Measurements from ENCODE around the gene CDK3.

Gene CDK3

GRCh38 chr17:76013377-76013932 lies 12.8 kb downstream of the CDK3 start:
- DNase-seq, result no peak

- peak in 33 of 56 donors; percentile 3 to 69 (median 28) for DNase-seq
These were observed 13.7 kb downstream of the CDK3 start for GRCh38 chr17:76014100-76014924.

GRCh38 chr17:76014925-76015261 lies 14.2 kb downstream of the CDK3 start:
- no peak for DNase-seq

- no peak for DNase-seq
These were observed 17.1 kb downstream of the CDK3 start for GRCh38 chr17:76017481-76018339.

GRCh38 chr17:76018340-76018680 lies 17.7 kb downstream of the CDK3 start:
- DNase-seq, result no peak

- no peak for DNase-seq
These were observed 18.1 kb downstream of the CDK3 start for GRCh38 chr17:76018801-76019200.

GRCh38 chr17:76019833-76020467 lies 19.3 kb downstream of the CDK3 start:
- no peak for DNase-seq

- no peak for DNase-seq
These were observed 21.6 kb downstream of the CDK3 start for GRCh38 chr17:76022285-76022684.

GRCh38 chr17:76022973-76023899 lies 22.6 kb downstream of the CDK3 start:
- no peak for DNase-seq

GRCh38 chr17:76023900-76024237 lies 23.2 kb downstream of the CDK3 start:
- no peak for DNase-seq

- DNase-seq, result no peak
These were observed 23.7 kb downstream of the CDK3 start for GRCh38 chr17:76024353-76024752.

GRCh38 chr17:76025294-76025693 lies 24.6 kb downstream of the CDK3 start:
- DNase-seq, result no peak

GRCh38 chr17:76026714-76027158 lies 26.1 kb downstream of the CDK3 start:
- no peak for DNase-seq

GRCh38 chr17:76027159-76027839 lies 26.6 kb downstream of the CDK3 start, which contains the start of gene EVPL:
EVPL (minus strand) TSS chr17:76027306; CDS start chr17:76027198, 108 bp downstream.
- no peak for DNase-seq

GRCh38 chr17:76032073-76032779 lies 31.6 kb downstream of the CDK3 start:
- DNase-seq, result no peak

GRCh38 chr17:76032780-76033108 lies 32.1 kb downstream of the CDK3 start:
- no peak for DNase-seq

GRCh38 chr17:76033139-76033538 lies 32.5 kb downstream of the CDK3 start:
- no peak for DNase-seq

GRCh38 chr17:76034428-76035350 lies 34.0 kb downstream of the CDK3 start:
- DNase-seq, result no peak

Data from nucleus accumbens (tissue), 56 donors.